Measurements from ENCODE around the gene ZSCAN12. TPM values are rescaled to one million over a fixed set of nuclear protein-coding genes. Genes with fewer than 3 reads are reported as not detected.

Gene ZSCAN12
- total and polyA plus RNA-seq, 2 donors (not counting 1 experiment from before 2014, with no cell fraction given), result 4.7 to 9.6 TPM

DNA sequence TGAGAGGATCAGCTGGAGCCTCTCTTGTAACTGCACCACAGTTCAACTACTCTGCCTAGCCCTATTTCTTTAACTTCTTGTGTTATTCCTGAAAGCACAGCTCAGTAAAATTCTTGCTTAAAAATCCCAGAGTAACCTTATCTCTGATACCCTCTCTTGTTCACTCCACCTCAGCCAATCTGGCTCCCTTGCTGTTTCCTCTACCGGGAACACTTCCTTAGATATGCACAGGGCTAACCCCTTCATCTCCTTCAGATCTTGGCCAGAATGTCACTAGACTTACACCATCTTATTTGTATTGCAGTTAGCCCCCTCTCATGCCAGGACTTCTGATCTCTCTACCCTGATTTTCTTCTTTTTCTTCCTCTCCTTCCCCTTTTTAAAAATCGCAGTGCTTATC is 52.4 kb downstream of the ZSCAN12 start:
- no peak overlapping the region for H3K4me2 ChIP-seq (ENCODE audit: extremely low read depth, insufficient read depth, low read length)
- H3K4me3 ChIP-seq (replicated peaks in 1 of 4; ENCODE audit: control extremely low read depth in 1 of 4, insufficient read depth in 1 of 4, low read depth in 3 of 4, low read length in 4 of 4), result no peak overlapping the region
- DNase-seq (ENCODE audit: low read depth in 2 of 2), result no peak
- no peaks in the 10 kb centered on the region for H3K36me3 ChIP-seq (ENCODE audit: control insufficient read depth, insufficient read depth, low read length)
- TF ChIP-seq, protein P1, sequence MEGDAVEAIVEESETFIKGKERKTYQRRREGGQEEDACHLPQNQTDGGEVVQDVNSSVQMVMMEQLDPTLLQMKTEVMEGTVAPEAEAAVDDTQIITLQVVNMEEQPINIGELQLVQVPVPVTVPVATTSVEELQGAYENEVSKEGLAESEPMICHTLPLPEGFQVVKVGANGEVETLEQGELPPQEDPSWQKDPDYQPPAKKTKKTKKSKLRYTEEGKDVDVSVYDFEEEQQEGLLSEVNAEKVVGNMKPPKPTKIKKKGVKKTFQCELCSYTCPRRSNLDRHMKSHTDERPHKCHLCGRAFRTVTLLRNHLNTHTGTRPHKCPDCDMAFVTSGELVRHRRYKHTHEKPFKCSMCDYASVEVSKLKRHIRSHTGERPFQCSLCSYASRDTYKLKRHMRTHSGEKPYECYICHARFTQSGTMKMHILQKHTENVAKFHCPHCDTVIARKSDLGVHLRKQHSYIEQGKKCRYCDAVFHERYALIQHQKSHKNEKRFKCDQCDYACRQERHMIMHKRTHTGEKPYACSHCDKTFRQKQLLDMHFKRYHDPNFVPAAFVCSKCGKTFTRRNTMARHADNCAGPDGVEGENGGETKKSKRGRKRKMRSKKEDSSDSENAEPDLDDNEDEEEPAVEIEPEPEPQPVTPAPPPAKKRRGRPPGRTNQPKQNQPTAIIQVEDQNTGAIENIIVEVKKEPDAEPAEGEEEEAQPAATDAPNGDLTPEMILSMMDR (conservative IDR thresholded peaks at IDR 0.05 in 1 of 2, IDR thresholded peaks at IDR 0.05 in 1 of 2; ENCODE audit: low read depth in 1 of 2, low read length in 2 of 2), result no peak
- TF ChIP-seq EZH2 (IDR thresholded peaks at IDR 0.05; ENCODE audit: low read length, missing control alignments), result no peak
- H3K9me3 ChIP-seq (ENCODE audit: control insufficient read depth, insufficient read depth, low read depth, low read length), result no peaks in the 10 kb centered on the region
- H3K27me3 ChIP-seq (ENCODE audit: control insufficient read depth, insufficient read depth, low read length), result peaks cover 6% of the 10 kb centered on the region
- H3K27ac ChIP-seq (ENCODE audit: insufficient read depth, low read length), result no peak overlapping the region
- no peak overlapping the region for H3K9ac ChIP-seq (ENCODE audit: insufficient read depth, low read length)
- H3K79me2 ChIP-seq (ENCODE audit: control insufficient read depth, insufficient read depth, low read length), result peaks cover 19% of the 10 kb centered on the region
- no peak overlapping the region for H2AFZ ChIP-seq (ENCODE audit: low read length)
- H3K4me1 ChIP-seq (ENCODE audit: control insufficient read depth, extremely low read depth, insufficient read depth, low read length), result no peaks in the 10 kb centered on the region
- H4K20me1 ChIP-seq (ENCODE audit: control insufficient read depth, extremely low read depth, insufficient read depth, low read length), result no peaks in the 10 kb centered on the region

DNA sequence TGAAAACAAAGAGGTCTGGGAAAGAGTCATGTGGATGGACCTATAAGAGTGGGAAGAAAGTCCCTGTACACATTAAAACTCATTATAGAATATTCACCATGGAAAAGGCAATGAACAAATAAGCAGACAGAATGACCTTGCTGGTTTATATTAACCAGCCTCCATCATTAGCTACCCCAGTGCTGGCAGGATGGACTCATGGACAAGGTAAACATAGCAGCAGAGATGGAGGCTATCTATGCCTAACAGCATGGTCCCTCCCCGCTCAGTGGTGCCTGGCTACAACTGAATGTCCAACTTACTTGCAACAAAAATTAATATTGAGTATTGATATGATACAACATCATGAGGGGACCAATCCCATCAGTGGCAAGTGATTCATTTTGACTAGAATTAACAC is 54.3 kb downstream of the ZSCAN12 start:
- H2AFZ ChIP-seq (ENCODE audit: low read length), result no peak overlapping the region
- no peak overlapping the region for H3K27ac ChIP-seq (ENCODE audit: insufficient read depth, low read length)
- no peak overlapping the region for H3K4me2 ChIP-seq (ENCODE audit: extremely low read depth, insufficient read depth, low read length)
- no peak overlapping the region for H3K4me3 ChIP-seq (replicated peaks in 1 of 4; ENCODE audit: control extremely low read depth in 1 of 4, insufficient read depth in 1 of 4, low read depth in 3 of 4, low read length in 4 of 4)
- H3K4me1 ChIP-seq (ENCODE audit: control insufficient read depth, extremely low read depth, insufficient read depth, low read length), result no peaks in the 10 kb centered on the region
- peaks cover 4% of the 10 kb centered on the region for H3K79me2 ChIP-seq (ENCODE audit: control insufficient read depth, insufficient read depth, low read length)
- TF ChIP-seq, protein P1 (conservative IDR thresholded peaks at IDR 0.05 in 1 of 2, IDR thresholded peaks at IDR 0.05 in 1 of 2; ENCODE audit: low read depth in 1 of 2, low read length in 2 of 2), result no peak
- no peak for TF ChIP-seq EZH2 (IDR thresholded peaks at IDR 0.05; ENCODE audit: low read length, missing control alignments)
- H3K36me3 ChIP-seq (ENCODE audit: control insufficient read depth, insufficient read depth, low read length), result no peaks in the 10 kb centered on the region
- no peaks in the 10 kb centered on the region for H4K20me1 ChIP-seq (ENCODE audit: control insufficient read depth, extremely low read depth, insufficient read depth, low read length)
- H3K9ac ChIP-seq (ENCODE audit: insufficient read depth, low read length), result no peak overlapping the region
- no peaks in the 10 kb centered on the region for H3K9me3 ChIP-seq (ENCODE audit: control insufficient read depth, insufficient read depth, low read depth, low read length)
- peaks cover 7% of the 10 kb centered on the region for H3K27me3 ChIP-seq (ENCODE audit: control insufficient read depth, insufficient read depth, low read length)
- DNase-seq (ENCODE audit: low read depth in 2 of 2), result no peak

DNA sequence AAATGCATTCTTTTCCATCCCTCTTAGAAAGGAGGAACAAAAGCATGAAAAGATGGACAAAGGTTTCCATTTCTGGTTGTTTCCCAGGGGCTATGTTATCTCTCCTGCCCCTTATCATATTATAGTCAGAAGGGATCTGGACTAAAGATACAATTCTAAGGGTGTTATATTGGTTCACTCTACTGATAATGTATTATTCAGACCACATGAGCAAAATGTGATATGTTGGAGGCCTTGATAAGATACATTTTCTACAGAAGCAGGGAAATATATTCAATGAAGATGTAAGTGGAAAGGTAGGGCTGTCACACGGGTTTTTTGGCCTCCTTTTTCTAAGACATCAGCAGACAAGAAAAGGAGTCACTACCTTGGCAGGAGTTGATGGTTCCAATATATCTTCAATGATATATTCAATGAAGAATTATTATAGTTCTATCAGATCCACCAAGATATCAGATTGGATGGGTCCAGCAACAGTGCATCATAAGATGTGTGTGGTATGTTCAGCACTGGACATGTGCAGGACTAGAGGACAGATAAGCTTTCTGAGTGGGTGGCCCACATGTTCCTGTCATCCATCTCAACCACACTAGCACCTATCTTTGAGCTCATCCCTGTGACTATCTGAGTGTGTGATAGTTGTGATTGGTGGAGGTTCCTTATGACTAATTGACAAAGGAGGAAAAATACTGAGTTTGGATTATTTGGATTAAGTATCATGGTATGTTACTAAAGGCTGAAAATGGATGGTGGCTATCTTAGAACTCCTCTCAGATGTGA is 55.5 kb downstream of the ZSCAN12 start:
- H3K36me3 ChIP-seq (ENCODE audit: control insufficient read depth, insufficient read depth, low read length), result no peaks in the 10 kb centered on the region
- DNase-seq (ENCODE audit: low read depth in 2 of 2), result no peak
- TF ChIP-seq, protein P1 (conservative IDR thresholded peaks at IDR 0.05 in 1 of 2, IDR thresholded peaks at IDR 0.05 in 1 of 2; ENCODE audit: low read depth in 1 of 2, low read length in 2 of 2), result no peak
- no peak for TF ChIP-seq EZH2 (IDR thresholded peaks at IDR 0.05; ENCODE audit: low read length, missing control alignments)
- H3K27me3 ChIP-seq (ENCODE audit: control insufficient read depth, insufficient read depth, low read length), result peaks cover 7% of the 10 kb centered on the region
- H3K4me2 ChIP-seq (ENCODE audit: extremely low read depth, insufficient read depth, low read length), result no peak overlapping the region
- H2AFZ ChIP-seq (ENCODE audit: low read length), result no peak overlapping the region
- H3K4me1 ChIP-seq (ENCODE audit: control insufficient read depth, extremely low read depth, insufficient read depth, low read length), result no peaks in the 10 kb centered on the region
- H3K4me3 ChIP-seq (replicated peaks in 1 of 4; ENCODE audit: control extremely low read depth in 1 of 4, insufficient read depth in 1 of 4, low read depth in 3 of 4, low read length in 4 of 4), result no peak overlapping the region
- H4K20me1 ChIP-seq (ENCODE audit: control insufficient read depth, extremely low read depth, insufficient read depth, low read length), result no peaks in the 10 kb centered on the region
- H3K9me3 ChIP-seq (ENCODE audit: control insufficient read depth, insufficient read depth, low read depth, low read length), result no peaks in the 10 kb centered on the region
- no peak overlapping the region for H3K9ac ChIP-seq (ENCODE audit: insufficient read depth, low read length)
- no peaks in the 10 kb centered on the region for H3K79me2 ChIP-seq (ENCODE audit: control insufficient read depth, insufficient read depth, low read length)
- no peak overlapping the region for H3K27ac ChIP-seq (ENCODE audit: insufficient read depth, low read length)
